ENCODE results near the gene FAM168A.

GRCh38 chr11:73633999-73634398, 36.1 kb upstream of the FAM168A start:
- no peak for TF ChIP-seq CTCF (IDR thresholded peaks at IDR 0.05)
- TF ChIP-seq POLR2AphosphoS5 (IDR thresholded peaks at IDR 0.05), result no peak
